Endothelial cell of umbilical vein (primary cell): ENCODE measurements around the gene TNFSF18. TPM values are rescaled to one million over a fixed set of nuclear protein-coding genes. Genes with fewer than 3 reads are reported as not detected.

ENCODE experiments used
- BruUV-seq: library from RNA; stranded (reverse); fragments of 400-500 nt; replicated peaks from 2 replicates; lab custom pipeline; 2021; lab: Mats Ljungman, UMichigan
- CTCF ChIA-PET: fragments of 300-600, 350-600 bp; sonication (Branson Sonifier 250); formaldehyde crosslinking; loops from one replicate; lab custom pipeline; 2021; ENCODE audit warnings: antibody characterized with exemption, inconsistent platforms; lab: Charles Lee
- POLR2A ChIA-PET: fragments of 300-600, 350-600 bp; sonication (Branson Sonifier 250); formaldehyde crosslinking; loops from one replicate; lab custom pipeline; 2021; ENCODE audit warnings: antibody characterized with exemption, inconsistent platforms; lab: Charles Lee
- DNase-seq: peaks from one replicate; pipeline ENCODE4 v3.0.0-alpha.2; 2011; ENCODE audit warnings: low read depth, low spot score
- FAIRE-seq: peaks from 2 replicates; lab custom pipeline; 2011; peaks lifted over from hg19 to GRCh38; lab: Jason Lieb, UNC
- H2AFZ ChIP-seq: 2 replicates; pipeline ENCODE4 v1.6.0; 2012; ENCODE audit warnings: low read depth, low read length, control low read depth, inconsistent platforms
- H3K27ac ChIP-seq: 2 replicates; pipeline ENCODE4 v1.5.1; 2011; ENCODE audit warnings: low read depth, mild to moderate bottlenecking, control low read depth, low read length, moderate library complexity; ENCODE audit not compliant: insufficient read depth
- H3K27me3 ChIP-seq, 2 experiments: 2 replicates each; pipeline versions ENCODE4 v1.6.0 to v1.6.1; 2011; ENCODE audit warnings: low read length in 2 of 2, mixed read lengths in 1 of 2; ENCODE audit not compliant: control insufficient read depth in 2 of 2, insufficient read depth in 2 of 2
- H3K36me3 ChIP-seq, 2 experiments: 2 replicates in 1 of 2; 3 replicates in 1 of 2; pipeline ENCODE4 v1.5.1; 2011; ENCODE audit warnings: low read length in 2 of 2, mild to moderate bottlenecking in 1 of 2, moderate library complexity in 1 of 2; ENCODE audit not compliant: control insufficient read depth in 2 of 2, insufficient read depth in 2 of 2; ENCODE audit errors: extremely low read depth in 1 of 2
- H3K4me1 ChIP-seq: 3 replicates; pipeline ENCODE4 v1.5.1; 2011; ENCODE audit warnings: mild to moderate bottlenecking, low read length; ENCODE audit not compliant: control insufficient read depth, insufficient read depth; ENCODE audit errors: extremely low read depth
- H3K4me2 ChIP-seq: 2 replicates; pipeline ENCODE4 v1.6.1; 2011; ENCODE audit warnings: low read length, control low read depth, mixed read lengths; ENCODE audit not compliant: insufficient read depth
- H3K4me3 ChIP-seq, 3 experiments: fragments of 200-600 bp in 1 of 3; sonication (generic), shearing (Covaris generic) in 1 of 3; replicated peaks in 1 of 3; 2 replicates each; pipeline ENCODE4 v1.5.1; 2011 to 2016; ENCODE audit warnings: control low read depth in 3 of 3, low read length in 3 of 3, mild to moderate bottlenecking in 2 of 3, inconsistent platforms in 1 of 3, low read depth in 1 of 3, moderate library complexity in 1 of 3; ENCODE audit not compliant: insufficient read depth in 1 of 3
- H3K79me2 ChIP-seq: 2 replicates; pipeline ENCODE4 v1.6.0; 2012; ENCODE audit warnings: low read length, inconsistent platforms; ENCODE audit not compliant: control insufficient read depth, insufficient read depth
- H3K9ac ChIP-seq: replicated peaks from 2 replicates; pipeline ENCODE3; 2011; ENCODE audit warnings: low read length, control low read depth; ENCODE audit not compliant: insufficient read depth; ENCODE audit errors: extremely low read depth
- H3K9me1 ChIP-seq: replicated peaks from 3 replicates; pipeline ENCODE4 v1.6.0; 2011; ENCODE audit warnings: mild to moderate bottlenecking, low read length; ENCODE audit not compliant: control insufficient read depth, insufficient read depth; ENCODE audit errors: extremely low read depth
- H3K9me3 ChIP-seq: replicated peaks from 2 replicates; pipeline ENCODE4 v1.5.1; 2012; ENCODE audit warnings: low read length, inconsistent platforms; ENCODE audit not compliant: control insufficient read depth, insufficient read depth
- H4K20me1 ChIP-seq: replicated peaks from 2 replicates; pipeline ENCODE3; 2011; ENCODE audit warnings: mild to moderate bottlenecking, low read length; ENCODE audit not compliant: control insufficient read depth, insufficient read depth; ENCODE audit errors: extremely low read depth
- CTCF ChIP-seq, 2 donors: IDR thresholded peaks; 1 replicate in 1 of 2; 2 replicates in 1 of 2; pipeline ENCODE4 v1.5.1; 2011; ENCODE audit warnings: low read length in 2 of 2, mild to moderate bottlenecking in 2 of 2, moderate library complexity in 2 of 2, control low read depth in 1 of 2, inconsistent platforms in 1 of 2, low read depth in 1 of 2; ENCODE audit not compliant: insufficient read depth in 1 of 2; ENCODE audit errors: extremely low read depth in 1 of 2
- EZH2 ChIP-seq: IDR thresholded peaks from 2 replicates; pipeline ENCODE4 v1.6.1; 2012; ENCODE audit warnings: borderline replicate concordance, low read depth, mild to moderate bottlenecking, moderate library complexity, low read length, inconsistent platforms; ENCODE audit not compliant: severe bottlenecking
- JUN ChIP-seq: IDR thresholded peaks from 2 replicates; pipeline ENCODE4 v1.6.1; 2011; ENCODE audit warnings: borderline replicate concordance, low read depth; ENCODE audit not compliant: insufficient read length, insufficient read depth
- MAX ChIP-seq: IDR thresholded peaks from 2 replicates; pipeline ENCODE4 v1.6.1; 2011; ENCODE audit not compliant: insufficient read depth, insufficient read length
- POLR2A ChIP-seq: IDR thresholded peaks from 2 replicates; pipeline ENCODE4 v1.6.1; 2012; ENCODE audit warnings: low read depth, mild to moderate bottlenecking, control low read depth, low read length
- dilution Hi-C: fragments of 300-500 bp; cut with MboI; formaldehyde crosslinking; loops from one replicate; pipeline ENCODE4 v1.15.0; 2019; ENCODE audit warnings: low sequenced_read_pairs; ENCODE audit not compliant: extremely low pct_ligation_motif_present
- intact Hi-C: fragments of 100-400 bp; cut with micrococcal nuclease; formaldehyde crosslinking; loops from one replicate; pipeline ENCODE4 v1.10.0; 2022
- polyA plus RNA-seq, 4 experiments: library from polyadenylated mRNA; depleted of rRNA in 3 of 4; stranded (reverse) in 3 of 4; unstranded in 1 of 4; fragments of >200 nt; gene quantifications; 2 replicates each; pipeline versions ENCODE4 v1.2.1 to v1.2.3, GENCODE V29; 2011 to 2012; ENCODE audit warnings: missing spikeins in 1 of 4
- total RNA-seq: library from RNA; stranded (reverse); gene quantifications from 2 replicates; pipeline ENCODE4 v1.2.3, GENCODE V29; 2021

The TNFSF18 gene
- total and polyA plus RNA-seq, 2 donors (not counting 3 experiments of a cell fraction or from before 2014, with no cell fraction given): 15.3 to 39.4 TPM

GRCh38 chr1:172993640-172994039, 57.1 kb downstream of the TNFSF18 start:
- Histone ChIP-seq H3K4me1 (peaks cover 19% of the 10 kb centered on the region), H3K9me1 (no peaks in the 10 kb centered on the region), H3K79me2 (no peaks in the 10 kb centered on the region), H3K4me3 (no peak overlapping the region), H3K36me3 (no peaks in the 10 kb centered on the region), H3K9me3 (peaks cover 4% of the 10 kb centered on the region), H4K20me1 (no peaks in the 10 kb centered on the region), H2AFZ (no peak overlapping the region), H3K4me2 (no peak overlapping the region), H3K27ac (no peak overlapping the region), H3K27me3 (no peaks in the 10 kb centered on the region), H3K9ac (no peak overlapping the region)
- TF ChIP-seq JUN (no peak), POLR2A (no peak), CTCF (IDR thresholded peaks at IDR 0.05; ENCODE audit: extremely low read depth in 1 of 2, insufficient read depth in 1 of 2, low read depth in 1 of 2, low read length in 2 of 2) (no peak), EZH2 (no peak)
- dilution Hi-C loops (no loop called here), intact Hi-C loops (loop anchor here (5.0 kb wide), 1 partner anchor 49 kb away; no protein-coding TSS in a partner anchor)
- FAIRE-seq (no peak), DNase-seq (no peak)
- POLR2A ChIA-PET: no interaction called here
- CTCF ChIA-PET: no interaction called here
- BruUV-seq: no TSS peak

GRCh38 chr1:172991674-172992400, 58.9 kb downstream of the TNFSF18 start:
- ChIA-PET POLR2A (no interaction called here), CTCF (interaction anchor here (0.9 to 2.1 kb wide), 3 partner anchors 15 to 210 kb away, joined by 3 to 8 read pairs (median 3); no protein-coding TSS in a partner anchor)
- FAIRE-seq (no peak), DNase-seq (no peak)
- peaks cover 2% of the 10 kb centered on the region for H3K9me3 ChIP-seq
- dilution Hi-C loops (no loop called here), intact Hi-C loops (loop anchor here (5.0 kb wide), 1 partner anchor 50 kb away; no protein-coding TSS in a partner anchor)
- no peak overlapping the region for H3K4me3 ChIP-seq
- no peak overlapping the region for H3K4me2 ChIP-seq
- H3K9me1 ChIP-seq: no peaks in the 10 kb centered on the region
- H4K20me1 ChIP-seq: no peaks in the 10 kb centered on the region
- H3K36me3 ChIP-seq: no peaks in the 10 kb centered on the region
- no TSS peak for BruUV-seq
- no peak overlapping the region for H3K27ac ChIP-seq
- TF ChIP-seq MAX: no peak
- no peaks in the 10 kb centered on the region for H3K27me3 ChIP-seq
- peaks cover 19% of the 10 kb centered on the region for H3K4me1 ChIP-seq
- no peaks in the 10 kb centered on the region for H3K79me2 ChIP-seq
- H2AFZ ChIP-seq: no peak overlapping the region
- no peak overlapping the region for H3K9ac ChIP-seq
